ENCODE results near the gene LPP. TPM values are rescaled to one million over a fixed set of nuclear protein-coding genes. Genes with fewer than 3 reads are reported as not detected.

Gene LPP
- total and polyA plus RNA-seq, 8 donors: 23.1 to 220 (median 26.7) TPM

GRCh38 chr3:188198760-188199327, 44.9 kb downstream of the LPP start:
- Histone ChIP-seq H3K9me3 (no peaks in the 10 kb centered on the region), H3K4me3 (no peak overlapping the region), H3K27me3 (no peaks in the 10 kb centered on the region), H3K36me3 (peaks cover 0 to 8% of the 10 kb centered on the region in 2 donors), H3K4me1 (peaks cover 0 to 23% of the 10 kb centered on the region in 2 donors), H3K27ac (no peak overlapping the region)
- intact Hi-C loops (cut with DNase I): no loop called here
- TF ChIP-seq CTCF (IDR thresholded peaks at IDR 0.05): no peak
- ATAC-seq: no peak
- DNase-seq: no peak

- intact Hi-C loops (cut with DNase I): no loop called here
- TF ChIP-seq CTCF (IDR thresholded peaks at IDR 0.05): no peak
- Histone ChIP-seq H3K36me3 (peaks cover 0 to 8% of the 10 kb centered on the region in 2 donors), H3K27me3 (no peaks in the 10 kb centered on the region), H3K4me3 (no peak overlapping the region), H3K9me3 (no peaks in the 10 kb centered on the region), H3K4me1 (peaks cover 0 to 19% of the 10 kb centered on the region in 2 donors), H3K27ac (no peak overlapping the region)
- no peak for DNase-seq
- ATAC-seq: no peak
These were observed 45.4 kb downstream of the LPP start for GRCh38 chr3:188199386-188199785.

GRCh38 chr3:188200481-188200880, 46.5 kb downstream of the LPP start:
- DNase-seq: no peak
- no peaks in the 10 kb centered on the region for H3K27me3 ChIP-seq
- intact Hi-C loops (cut with DNase I): no loop called here
- H3K9me3 ChIP-seq: no peaks in the 10 kb centered on the region
- H3K4me3 ChIP-seq: no peak overlapping the region
- peaks cover 0 to 10% of the 10 kb centered on the region in 2 donors for H3K4me1 ChIP-seq
- peaks cover 0 to 8% of the 10 kb centered on the region in 2 donors for H3K36me3 ChIP-seq
- TF ChIP-seq CTCF (IDR thresholded peaks at IDR 0.05): no peak
- H3K27ac ChIP-seq: no peak overlapping the region
- no peak for ATAC-seq

- intact Hi-C loops (cut with DNase I): no loop called here
- Histone ChIP-seq H3K9me3 (no peaks in the 10 kb centered on the region), H3K4me3 (no peak overlapping the region), H3K4me1 (peaks cover 0 to 4% of the 10 kb centered on the region in 2 donors), H3K27ac (no peak overlapping the region), H3K36me3 (peaks cover 0 to 8% of the 10 kb centered on the region in 2 donors), H3K27me3 (no peaks in the 10 kb centered on the region)
- no peak for TF ChIP-seq CTCF (IDR thresholded peaks at IDR 0.05)
- ATAC-seq (no peak), DNase-seq (no peak)
These were observed 48.6 kb downstream of the LPP start for GRCh38 chr3:188202358-188203138.

GRCh38 chr3:188204526-188204925, 50.6 kb downstream of the LPP start:
- no peaks in the 10 kb centered on the region for H3K9me3 ChIP-seq
- intact Hi-C loops (cut with DNase I): no loop called here
- no peak for ATAC-seq
- H3K27ac ChIP-seq: no peak overlapping the region
- H3K36me3 ChIP-seq: no peaks in the 10 kb centered on the region
- H3K4me3 ChIP-seq: no peak overlapping the region
- DNase-seq: no peak
- no peaks in the 10 kb centered on the region for H3K27me3 ChIP-seq
- TF ChIP-seq CTCF (IDR thresholded peaks at IDR 0.05): no peak
- peaks cover 0 to 4% of the 10 kb centered on the region in 2 donors for H3K4me1 ChIP-seq

Measured in left lung (tissue), 10 donors.